Measurements from ENCODE around the gene CASZ1.

The CASZ1 gene

DNA sequence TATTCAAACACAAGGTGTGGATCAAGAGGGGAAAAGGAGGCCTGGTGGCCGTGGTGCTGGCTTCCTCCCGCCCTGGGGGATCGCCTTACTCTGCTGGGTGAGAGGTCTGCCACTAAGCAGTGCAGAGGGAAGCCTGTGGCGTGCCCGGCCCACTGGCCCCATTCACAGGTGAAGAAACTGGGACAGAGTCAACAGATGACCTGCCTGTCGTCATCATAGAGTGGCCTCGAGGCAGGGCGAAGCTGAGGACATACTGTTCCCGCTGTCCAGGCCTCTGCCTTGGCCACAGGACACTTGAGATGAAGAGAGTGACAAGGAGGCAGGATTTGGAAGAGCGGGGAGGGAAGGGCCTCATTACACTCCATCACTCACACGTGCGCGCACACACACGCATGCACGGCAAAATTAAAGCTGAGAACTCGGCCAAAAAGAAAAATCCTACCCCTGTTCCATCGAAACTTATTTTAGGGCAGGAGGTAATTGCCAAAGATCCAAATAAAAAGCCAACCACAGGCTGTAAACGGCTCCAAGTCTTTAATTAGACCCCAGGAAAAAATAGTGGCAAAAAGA, 50.5 kb downstream of the CASZ1 start:
- DNase-seq = no peak

DNA sequence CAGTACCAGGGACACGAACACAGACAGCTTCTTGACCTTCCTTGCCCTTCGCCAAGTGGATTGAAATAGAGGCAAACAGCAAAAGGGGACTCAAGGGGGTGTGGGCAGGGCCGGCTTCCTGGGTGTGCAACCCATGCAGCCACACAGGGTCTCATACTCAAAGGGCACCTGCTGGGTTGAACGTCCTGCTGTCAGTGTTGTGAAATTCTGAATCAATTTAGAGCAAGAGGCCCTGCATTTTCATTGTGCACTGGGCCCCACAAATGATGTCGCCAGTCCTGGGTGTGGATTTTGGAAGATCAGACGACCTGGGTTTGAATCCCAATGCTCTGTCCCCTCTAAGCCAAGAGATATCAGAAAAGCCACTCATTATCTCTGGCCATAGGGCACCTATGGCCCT, 51.1 kb downstream of the CASZ1 start:
- no peak for DNase-seq

DNA sequence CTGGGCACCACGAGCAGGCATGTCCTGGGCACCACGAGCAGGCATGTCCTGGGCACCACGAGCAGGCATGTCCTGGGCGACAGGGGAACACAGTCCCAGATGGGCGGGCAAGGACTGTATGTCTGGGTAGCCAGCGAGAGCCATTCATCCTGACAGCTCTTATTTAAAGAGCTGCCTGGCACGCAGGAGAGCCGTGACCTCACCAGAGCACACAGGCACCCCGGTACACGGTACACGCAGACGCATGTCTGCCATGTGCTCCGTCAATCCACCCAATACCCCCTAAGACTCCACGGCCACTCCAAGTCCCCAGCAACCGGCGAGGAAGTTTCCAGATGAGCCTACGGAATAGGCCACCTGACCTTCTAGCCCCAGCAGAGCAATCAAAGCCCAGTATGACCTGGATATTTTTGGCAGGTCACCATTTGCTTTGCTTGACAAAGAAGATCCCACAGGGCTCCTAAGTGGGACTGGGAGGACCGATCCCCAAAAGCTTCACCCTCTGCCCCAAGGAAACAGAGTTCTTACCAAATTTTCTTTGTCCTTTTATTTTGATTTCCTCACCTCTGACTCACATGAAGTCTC, 51.7 kb downstream of the CASZ1 start:
- no peak for DNase-seq

DNA sequence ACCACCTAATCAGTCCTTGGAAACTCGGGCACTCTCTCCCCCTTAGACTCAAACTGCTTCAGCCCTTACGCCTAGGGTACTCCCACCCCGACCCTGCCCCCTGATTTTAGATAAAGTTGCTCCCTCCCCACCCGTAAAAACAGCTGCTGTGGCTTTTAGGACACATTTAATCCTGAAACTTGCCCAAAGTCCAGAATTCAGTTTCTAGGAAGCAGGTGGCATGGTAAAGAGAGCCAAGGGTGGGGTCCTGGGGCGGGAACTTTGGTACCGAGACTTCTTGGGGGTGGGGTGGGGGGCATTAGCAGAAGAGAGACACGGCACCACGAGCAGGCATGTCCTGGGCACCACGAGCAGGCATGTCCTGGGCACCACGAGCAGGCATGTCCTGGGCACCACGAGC, 52.4 kb downstream of the CASZ1 start:
- no peak for DNase-seq

DNA sequence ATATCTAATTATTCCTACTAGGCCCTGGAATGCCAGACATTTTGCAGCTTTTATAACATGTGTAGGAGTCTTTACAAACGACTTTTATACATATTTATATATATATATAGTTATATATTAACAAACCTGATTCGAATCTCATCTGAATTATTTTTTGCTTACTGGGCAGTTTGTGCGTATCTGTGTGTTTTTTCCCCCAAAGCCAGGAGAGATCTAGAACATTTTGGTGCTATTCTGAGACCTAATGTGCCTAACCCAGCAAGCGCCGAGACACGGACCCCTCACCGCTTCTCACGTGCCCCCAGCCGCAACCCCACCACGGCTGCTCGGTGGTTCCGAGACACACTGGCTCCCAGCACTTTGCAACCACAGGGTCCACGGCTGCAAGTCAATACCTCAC, 54.8 kb downstream of the CASZ1 start:
- DNase-seq = no peak

DNA sequence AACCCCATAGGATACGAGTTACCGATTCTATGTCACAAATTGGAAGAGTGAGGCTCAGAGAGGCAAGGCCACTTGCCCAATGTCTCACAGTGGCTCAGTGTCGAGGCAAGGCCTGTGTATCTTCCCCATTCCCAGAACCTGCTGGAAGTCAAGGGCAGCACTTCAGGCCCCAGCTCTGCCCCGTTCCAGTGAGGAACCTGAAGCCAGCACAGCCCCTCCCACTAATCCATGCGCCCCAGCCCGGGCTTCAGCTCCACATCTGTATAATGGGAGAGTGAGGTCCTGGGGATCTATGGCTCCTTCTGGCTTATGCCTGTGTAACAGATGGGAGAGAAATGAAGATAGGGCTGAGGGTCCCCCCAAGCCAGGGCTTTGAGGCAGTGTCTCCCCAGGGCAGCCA, 56.3 kb downstream of the CASZ1 start:
- DNase-seq = no peak

DNA sequence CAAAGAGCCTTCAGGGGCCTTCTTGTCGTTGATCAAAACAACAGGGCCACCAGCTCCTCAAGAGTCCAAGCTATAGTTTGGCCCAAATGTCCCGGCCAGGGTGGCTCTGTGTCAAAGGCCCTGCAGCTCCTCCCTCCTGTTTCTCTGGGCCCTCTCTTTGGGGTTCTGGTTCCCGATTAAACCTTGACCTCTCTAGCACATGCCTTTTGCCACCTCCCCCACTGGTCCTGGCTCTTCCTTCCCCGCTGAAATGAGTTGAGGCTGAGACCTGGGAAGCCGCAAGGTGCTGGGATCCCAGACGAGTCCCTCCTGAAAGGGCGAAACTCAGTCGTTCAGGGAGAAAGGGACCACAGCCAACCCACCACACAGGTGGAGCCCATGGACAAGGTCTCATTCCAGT, 56.9 kb downstream of the CASZ1 start:
- no peak for DNase-seq

DNA sequence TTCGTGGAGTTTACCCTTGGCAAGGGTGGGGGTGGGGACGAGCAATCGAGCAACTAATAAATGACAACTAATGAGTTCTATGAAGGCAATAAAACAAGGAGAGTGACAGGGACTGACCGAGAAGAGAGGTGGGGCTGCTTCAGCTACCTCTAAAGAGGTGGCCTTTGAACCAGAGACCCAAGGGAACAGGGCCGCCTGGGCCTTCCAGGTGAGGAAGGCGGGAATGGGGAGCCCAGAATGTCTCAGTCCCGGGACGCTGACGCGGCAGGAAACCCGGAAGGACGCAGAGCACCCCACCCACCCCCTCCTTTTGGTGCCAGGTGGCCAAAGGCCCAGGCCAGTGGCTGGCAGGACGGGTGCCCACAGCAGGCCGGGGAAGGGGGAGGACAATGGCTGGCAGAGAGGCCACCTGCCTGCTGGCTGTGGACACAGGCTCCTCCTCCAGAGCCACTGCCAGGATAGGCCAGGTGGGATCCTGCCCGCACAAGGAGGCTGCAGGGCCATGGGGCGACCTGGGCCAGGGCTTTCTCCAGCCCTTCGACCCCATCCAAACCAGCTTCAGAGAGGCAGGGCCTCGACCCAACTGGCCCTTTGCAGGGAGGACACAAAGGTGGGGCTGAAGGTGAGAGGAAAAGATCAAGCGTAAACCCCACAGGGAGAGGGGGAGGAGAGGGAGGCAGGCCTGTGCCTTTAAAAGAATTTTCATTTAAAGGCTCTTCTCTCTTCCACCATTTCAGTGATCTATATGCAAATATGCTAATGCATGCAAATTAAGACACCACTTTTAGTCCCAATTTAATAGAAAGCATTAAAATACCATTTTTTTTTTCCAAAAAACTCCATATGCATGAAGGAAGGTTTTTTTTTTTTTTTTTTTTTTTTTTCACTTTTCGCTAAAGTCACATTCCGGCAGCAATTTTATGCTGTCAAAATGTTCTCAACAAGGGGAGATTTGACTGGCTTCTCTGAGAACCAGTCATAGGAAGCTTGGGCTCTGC, 58.1 kb downstream of the CASZ1 start:
- DNase-seq = no peak

DNA sequence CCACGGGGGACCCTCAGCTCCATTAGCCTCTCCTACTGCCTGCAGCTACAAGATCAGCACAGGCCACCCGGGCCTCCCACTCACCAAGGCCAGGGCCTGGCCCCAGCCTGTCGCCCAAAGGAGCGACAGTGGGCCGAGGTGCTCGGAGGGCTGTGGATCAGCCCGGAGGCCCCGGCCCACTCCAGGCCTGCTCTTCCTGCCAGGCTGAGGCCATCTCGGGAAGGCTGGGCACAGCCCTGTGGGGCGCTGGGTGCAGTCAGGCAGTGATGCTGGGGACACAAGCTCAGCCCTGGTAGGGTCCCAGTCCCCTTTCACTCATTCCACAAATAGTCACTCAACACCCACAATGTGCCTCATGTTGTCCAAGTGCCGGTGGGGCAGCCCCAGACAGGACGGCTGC, 58.8 kb downstream of the CASZ1 start:
- no peak for DNase-seq

DNA sequence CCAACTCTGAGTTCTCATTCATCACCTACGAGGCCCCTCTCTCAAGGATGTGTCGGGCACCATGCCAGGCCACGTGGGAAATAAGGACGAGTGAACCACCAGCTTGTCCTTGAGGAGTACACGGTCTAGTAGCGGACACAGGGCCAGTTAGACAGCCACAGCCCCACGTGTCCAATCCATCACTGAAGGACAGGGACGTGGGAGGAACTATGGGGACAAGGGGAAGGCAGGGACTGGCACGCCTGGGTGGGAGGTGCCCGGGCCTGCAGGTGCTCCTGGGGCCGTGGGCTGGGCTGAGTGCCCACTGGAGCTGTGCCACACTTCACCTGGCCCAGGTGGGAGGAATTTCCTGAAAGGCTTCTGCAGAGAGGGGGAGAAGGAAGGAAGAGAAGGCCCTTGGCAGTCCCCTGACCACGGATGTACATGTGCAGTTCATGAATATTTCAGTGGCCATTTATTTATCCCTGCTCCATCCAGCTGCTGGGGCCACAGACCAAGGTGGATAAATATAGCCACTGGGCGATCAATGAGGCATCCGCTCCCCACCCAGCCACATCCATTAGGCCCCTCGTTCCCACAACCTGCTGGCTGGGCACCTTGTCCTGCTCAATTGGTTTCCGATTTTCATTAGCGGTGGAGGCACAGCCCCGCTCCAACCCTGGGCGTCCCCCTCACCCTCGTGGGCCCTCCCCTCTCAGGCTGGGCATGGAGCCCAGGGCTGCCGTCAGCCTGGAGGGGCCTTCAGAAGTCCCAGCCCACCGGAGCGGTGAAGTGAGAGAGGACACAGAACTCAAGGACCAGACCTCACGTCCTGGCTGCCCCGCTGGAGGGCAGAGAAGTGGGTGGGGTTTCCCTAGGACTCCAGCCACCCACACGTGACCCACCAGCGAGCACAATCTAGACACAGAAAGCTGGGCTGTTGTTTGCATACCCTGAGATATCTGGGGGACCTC, 59.5 kb downstream of the CASZ1 start:
- no peak for DNase-seq

DNA sequence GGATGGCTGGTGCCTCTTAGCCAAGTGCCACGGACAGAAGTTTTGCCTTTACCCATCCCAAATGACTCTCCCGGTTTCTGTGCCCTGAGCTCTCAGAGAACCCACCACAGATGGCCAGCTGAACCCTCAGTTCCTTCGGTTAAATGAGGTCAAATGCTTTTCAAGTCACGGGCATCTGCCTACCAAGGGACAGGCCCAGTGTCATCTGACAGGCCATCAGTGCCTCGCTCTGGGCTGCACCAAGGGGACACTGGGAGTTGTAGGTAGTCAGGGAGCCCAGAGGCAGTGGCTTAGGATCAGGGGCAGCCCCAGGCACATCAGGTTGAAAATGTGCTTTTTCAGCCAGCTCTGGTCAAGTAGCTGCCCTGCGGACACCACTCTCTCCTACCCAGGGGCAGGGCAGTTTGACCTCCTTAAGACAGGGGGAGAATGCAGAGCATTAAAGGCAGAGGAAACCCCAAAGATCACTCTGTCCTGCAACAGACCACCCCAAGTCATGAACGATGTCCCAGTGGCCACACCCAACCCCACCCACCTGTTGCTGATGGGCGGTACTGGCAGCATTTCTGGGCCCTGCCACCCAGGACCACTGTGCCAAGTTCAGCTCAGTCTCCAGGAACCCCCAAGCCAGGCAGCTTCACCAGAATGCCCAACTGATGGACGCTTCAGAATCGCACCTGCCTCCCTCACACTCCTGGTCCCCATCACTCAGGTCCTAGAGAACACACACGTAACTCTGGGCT, 60.7 kb downstream of the CASZ1 start:
- DNase-seq = no peak

DNA sequence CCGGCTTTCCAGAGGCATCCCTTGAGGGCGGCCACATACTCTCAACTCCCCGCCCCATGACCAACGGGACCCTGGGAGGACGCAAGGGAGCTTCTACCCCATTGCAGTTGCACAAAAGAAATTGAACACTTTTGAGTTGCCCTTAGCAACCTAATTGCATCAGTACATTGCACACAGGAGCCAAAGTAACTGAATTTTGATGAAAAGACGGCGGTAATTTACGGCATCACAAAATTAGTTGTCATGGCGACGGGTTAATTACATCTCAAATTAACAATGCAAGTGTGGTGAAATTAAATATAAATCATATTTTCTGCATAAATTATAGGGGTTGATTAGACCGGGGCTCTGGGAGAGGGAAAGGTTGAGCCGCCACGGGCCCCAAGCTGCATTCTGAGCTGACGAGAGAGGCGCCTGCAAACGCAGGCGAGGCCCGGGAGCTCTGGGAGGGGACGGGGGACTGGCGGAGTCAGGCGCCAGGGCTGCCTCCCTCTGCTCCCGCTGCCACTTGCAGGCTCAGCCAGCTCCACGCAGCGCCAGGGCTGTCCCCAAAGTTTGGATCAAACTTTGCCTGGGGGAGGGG, 61.4 kb downstream of the CASZ1 start:
- DNase-seq = no peak

DNA sequence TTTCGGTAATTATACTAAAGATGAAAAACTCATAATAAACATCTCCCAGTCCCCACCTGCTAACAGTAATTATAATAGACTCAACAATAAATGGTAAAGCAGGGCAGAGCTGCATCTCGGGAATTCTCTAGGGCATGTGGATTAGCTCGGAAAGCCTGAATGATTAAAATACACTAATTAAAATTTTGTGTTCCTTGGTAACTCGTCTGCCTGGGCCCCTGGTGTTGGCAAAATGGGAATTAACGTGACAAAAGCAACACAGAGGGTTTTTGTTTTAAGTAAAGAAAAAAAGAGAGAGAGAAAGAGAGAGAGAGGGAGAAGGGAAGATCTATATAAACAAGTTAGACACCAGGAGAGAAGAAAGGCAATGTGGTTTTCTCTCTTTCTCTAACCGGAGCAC, 62.1 kb downstream of the CASZ1 start:
- DNase-seq = no peak

DNA sequence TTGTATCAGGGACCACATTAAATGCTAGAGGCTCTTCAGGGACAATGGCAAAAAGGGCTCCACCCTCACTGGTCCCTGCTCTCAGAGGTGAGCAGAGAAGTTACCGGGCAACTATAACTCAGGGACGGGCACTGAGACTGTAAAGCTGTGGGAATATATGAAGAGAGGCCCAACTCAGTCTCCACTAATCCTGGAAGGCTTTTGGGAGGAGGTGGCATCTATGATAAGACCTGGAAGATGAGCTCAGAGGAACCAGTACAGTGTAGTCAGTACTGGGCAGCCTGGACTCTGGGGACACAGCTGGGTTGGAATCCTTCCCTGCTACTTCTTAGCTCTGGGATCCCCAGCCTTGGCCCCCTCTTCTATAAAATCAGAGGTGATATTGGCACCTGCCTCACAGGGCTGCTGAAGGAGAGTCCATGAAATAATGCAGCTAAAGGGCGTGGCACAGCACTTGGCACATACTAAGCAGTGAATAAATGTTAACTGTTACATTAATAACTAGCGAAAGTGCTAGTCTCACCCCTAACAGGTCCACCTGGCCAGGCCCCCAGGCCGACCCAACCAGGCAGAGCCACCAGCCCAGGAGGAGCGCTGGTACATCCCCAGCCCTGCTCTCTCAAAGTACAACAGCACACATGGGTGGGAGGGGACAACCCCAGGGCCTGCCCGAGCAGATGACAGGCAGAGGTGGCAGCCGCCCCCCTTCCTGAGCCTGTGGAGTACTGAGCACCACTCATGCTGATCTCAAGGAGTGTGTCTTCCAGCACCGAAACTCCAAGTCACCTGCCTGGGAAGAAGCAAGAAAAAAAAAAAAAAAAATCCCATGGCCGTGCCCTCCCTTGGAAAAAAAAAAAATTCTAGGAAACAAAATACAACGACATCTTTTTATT, 62.7 kb downstream of the CASZ1 start:
- no peak for DNase-seq

DNA sequence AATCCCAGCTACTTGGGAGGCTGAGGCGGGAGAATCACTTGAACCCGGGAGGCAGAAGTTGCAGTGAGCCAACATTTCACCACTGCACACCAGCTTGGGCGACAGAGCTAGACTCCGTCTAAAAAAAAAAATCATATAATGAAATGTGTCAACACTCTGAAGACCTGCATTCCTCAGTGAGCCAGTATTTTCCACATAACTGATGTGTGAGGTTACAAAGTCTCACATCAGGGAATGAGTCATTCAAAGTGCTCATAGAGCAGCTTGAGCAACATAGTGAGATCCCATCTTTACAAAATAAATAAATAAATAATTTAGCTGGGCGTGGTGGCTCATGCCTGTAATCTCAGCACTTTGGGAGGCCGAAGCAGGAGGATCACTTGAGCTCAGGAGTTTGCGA, 65.5 kb downstream of the CASZ1 start:
- no peak for DNase-seq

DNA sequence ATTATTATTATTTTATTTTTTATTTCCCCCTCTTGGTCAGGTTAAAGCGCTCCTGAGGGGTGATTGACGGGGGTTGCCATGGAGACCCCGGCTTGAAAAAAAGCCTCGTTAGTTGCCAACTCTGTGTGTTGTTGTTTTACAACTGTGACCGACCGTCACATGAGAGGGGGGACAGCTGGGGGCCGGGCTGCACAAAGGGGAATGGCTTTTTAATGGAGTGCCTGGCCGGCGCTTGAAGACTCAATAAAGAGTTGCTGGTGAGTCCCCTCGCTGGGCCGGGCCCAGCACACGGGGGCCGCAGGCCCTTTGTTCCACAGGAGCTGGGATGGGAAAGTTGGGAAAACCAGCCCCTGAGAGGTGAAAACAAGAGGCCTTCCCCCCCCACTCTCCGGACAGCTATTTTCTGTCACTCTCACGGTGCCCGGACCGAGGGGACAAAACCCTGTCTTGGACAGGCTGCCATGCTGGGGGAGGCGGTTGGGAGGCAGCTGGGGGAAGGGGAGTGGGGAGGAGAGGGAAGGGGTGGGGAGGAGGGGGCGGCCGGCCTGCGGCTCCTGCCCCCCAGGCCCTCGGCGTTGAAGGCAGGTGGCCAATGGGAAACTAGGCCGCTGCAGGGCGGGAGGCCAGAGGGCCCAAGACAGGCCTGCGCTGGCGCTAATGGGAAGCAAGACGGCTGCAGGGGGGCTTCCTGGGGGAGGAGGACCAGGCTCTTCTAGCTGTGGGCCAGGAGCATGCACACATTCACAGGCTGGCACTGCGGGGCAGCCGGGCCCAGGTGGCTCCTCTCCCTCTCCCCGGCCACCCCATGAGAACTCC, 67.6 kb downstream of the CASZ1 start:
- no peak for DNase-seq

DNA sequence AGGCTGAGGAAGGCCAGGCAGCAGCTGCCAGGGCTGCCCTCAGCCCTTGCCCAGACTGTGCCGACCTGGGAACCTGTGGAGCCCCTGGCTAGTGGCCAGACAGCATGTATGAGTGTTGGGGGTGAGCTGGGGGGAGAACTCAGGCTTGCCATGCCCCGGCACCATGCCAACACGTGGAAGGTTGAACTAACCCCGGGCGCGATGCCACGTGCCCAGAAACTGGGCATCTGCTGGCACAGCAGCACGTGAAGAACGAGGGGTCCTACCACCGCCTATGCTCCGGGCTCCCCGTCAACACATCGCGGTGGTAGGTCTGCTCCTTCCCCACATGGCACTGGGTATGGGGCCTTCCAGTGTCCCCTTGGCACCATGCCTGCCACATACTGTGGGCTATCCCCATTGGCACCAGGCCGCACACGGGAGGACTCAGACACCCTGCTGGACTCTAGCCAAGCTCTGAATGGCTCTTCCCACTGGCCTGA, 68.7 kb downstream of the CASZ1 start:
- DNase-seq = no peak

DNA sequence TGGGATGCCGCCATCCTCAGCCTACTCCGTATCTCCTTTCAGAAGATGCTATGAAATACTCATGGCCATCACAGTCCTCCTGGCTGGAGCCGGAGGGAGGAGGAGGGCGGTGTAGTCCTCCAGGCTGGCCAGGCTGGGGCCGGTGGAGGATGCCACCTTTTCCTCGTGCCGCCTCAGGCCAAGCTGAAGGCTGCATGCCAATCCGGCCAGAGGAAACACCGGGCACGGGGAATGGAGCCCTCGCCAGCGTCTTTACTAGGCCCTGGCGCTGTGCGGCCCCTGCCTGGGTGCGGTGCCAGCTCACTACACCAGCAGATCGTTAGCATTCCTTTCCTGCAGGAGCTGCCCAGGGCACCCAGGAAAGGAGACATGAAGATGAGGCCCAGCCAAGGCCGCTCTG, 70.1 kb downstream of the CASZ1 start:
- DNase-seq = no peak

DNA sequence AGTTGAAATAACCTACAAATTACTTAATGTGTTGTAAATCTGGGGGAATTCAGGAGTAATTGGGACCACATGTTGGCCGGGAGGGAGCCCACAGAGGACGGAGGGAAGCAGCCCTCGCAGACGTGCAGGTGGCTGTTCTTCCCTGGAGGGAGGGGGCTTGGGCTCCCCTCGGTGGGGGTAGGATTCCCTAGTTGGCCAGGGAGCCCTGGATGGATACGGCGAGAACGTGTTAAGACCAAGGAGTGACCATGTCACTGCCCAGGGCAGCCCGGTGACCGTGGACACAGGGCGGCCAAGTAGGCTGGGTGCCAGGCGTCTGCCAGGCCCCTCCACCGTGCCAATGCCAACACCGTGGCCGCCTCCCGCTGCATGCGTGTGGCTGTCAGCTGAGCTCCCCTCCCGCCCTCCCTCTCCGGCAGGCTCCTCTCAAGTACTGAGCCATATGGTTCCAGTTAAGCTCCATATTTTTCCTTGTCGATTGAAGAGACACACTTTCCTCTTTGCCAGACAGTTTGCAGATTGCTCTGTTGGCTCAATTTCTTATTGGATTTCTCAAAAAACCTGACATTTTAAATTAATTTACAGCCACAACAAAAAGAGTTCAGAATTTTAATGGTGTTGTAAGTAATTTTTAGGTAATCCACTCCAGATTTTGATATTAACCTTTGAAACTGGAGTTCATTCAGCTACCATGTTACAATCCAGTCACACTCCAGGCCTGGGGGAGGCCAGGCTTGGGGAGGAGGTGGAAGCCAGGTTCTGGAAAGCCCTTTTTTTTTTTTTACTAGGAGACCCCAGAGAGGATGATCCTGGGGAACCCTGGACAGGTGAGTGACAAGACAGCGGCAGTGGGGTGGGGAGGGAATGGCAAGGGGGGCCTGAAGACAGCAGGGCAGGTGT, 71.2 kb downstream of the CASZ1 start:
- DNase-seq = no peak

Data from MV-4-11 (cell line).